ENCODE data around the gene NTN1.

Gene NTN1

DNA sequence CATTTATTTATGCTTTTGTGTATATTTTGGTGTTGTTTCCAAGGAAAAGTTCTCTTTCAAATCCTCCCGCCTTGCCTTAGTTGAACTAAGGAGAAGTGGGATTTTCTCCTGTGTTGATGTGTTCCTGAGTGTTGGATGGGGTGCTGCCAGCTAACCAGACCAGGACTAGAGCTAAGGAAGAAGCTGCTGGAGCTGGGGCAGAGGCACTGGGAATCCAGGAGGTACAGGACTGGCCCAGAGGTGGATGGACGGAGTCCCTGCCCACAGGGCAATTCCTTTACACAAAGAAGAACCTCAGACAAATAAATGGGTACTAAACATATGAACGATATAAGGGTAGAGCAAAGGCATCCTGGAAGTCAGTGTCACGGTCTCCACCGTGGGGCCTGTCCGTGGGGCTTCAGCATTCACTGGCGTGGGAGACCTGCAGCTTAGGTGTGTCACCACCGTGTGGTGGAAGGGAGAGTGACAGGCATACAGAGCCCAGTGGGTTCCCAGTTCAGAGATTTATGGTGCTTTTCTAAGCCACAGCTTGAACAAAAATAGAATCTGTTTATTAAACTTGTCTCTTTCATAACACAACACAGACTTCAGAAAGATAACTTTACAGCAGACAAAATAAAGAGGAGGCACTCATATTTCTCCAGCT, 270.7 kb downstream of the NTN1 start:
- DNase-seq: peak; percentile 65

DNA sequence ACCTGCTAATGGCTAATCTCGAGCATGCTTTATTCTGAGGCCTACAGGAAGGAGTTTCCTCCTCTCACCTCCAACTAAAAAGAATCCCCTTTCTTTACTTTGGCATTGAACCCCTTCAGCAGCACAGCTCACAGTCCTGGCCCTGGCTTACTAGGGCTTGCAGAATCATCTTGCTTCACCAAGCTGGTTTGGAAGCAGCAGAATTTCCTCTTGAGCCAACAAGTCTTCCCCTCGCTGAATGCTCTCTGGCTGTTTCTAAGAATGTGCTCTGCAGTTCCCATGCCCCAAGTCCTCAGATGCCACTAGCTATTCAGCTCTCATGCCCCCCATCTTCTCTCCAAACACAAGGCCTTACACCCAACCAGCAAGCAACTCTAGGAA, 271.2 kb downstream of the NTN1 start:
- DNase-seq: no peak
